Measurements from ENCODE around the gene PARP11.
"Not testable (repeated sequence)": the region's sequence is repeated elsewhere in the genome, so short reads cannot be mapped to it uniquely, and the experiment has no call there.

The PARP11 gene

DNA sequence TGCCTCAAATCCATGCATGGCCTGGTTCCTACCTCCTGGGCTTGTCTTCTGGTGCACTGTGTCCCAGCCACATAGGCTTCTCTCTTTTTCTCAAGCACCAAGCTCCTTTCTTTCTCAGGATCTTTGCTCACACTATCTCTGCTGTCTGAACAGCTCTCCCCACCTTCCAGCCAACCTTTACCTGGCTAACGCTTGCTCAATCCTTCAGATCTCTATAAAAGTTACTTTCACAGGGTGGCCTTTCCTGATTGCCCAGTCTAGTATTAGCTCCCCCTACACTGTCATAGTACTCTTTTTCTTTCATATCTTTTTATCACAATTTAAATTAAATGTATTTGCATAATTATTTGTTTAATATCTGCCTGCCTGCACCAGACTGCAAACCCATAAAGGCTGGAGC is 3.8 kb downstream of the PARP11 start:
- TF ChIP-seq, protein P1, sequence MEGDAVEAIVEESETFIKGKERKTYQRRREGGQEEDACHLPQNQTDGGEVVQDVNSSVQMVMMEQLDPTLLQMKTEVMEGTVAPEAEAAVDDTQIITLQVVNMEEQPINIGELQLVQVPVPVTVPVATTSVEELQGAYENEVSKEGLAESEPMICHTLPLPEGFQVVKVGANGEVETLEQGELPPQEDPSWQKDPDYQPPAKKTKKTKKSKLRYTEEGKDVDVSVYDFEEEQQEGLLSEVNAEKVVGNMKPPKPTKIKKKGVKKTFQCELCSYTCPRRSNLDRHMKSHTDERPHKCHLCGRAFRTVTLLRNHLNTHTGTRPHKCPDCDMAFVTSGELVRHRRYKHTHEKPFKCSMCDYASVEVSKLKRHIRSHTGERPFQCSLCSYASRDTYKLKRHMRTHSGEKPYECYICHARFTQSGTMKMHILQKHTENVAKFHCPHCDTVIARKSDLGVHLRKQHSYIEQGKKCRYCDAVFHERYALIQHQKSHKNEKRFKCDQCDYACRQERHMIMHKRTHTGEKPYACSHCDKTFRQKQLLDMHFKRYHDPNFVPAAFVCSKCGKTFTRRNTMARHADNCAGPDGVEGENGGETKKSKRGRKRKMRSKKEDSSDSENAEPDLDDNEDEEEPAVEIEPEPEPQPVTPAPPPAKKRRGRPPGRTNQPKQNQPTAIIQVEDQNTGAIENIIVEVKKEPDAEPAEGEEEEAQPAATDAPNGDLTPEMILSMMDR (IDR thresholded peaks at IDR 0.05; ENCODE audit: low read depth, low read length): no peak
- no peak overlapping the region for H3K4me3 ChIP-seq (ENCODE audit: low read depth, low read length)

DNA sequence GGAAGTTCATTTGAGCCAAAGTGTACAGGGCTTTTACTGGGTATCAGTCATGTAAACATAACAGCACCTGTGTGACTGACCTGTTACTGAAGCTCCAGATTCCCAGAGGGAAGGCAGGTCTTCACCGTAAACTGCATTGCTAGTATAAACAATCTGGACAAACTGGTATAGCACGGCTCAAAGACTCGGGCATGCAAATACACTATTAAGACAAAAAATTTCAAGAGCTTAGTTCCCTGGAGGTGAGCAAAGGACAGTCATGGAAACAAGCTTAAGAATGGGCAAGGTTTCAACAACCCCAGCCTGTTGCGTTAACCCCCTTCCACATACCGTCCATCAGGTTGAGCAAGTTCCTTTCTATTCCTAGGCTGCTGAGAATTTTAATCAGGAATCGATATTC is 9.4 kb downstream of the PARP11 start:
- H3K4me3 ChIP-seq (ENCODE audit: low read depth, low read length): no peak overlapping the region
- TF ChIP-seq, protein P1 (IDR thresholded peaks at IDR 0.05; ENCODE audit: low read depth, low read length): no peak

DNA sequence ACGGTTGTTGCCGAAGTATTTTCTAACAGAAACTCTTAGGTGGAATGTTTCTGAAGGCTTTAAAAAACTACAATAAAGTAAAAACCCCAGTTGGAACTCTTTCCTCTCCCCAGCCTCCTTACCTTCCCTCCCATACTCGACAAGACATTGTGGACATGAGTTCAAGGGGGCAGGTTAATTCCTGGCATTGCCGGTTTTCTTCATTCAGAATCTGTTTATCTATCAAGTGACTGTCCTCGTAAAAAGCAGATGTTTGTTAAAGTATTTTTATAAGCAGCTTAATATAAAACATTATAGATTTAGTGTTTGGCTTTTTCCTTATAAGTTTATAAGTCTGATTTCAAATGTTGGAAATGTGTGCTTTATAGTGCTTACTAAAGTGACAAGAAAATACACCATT is 30.7 kb downstream of the PARP11 start:
- H3K4me3 ChIP-seq (ENCODE audit: low read depth, low read length): no peak overlapping the region
- TF ChIP-seq, protein P1 (IDR thresholded peaks at IDR 0.05; ENCODE audit: low read depth, low read length): no peak

DNA sequence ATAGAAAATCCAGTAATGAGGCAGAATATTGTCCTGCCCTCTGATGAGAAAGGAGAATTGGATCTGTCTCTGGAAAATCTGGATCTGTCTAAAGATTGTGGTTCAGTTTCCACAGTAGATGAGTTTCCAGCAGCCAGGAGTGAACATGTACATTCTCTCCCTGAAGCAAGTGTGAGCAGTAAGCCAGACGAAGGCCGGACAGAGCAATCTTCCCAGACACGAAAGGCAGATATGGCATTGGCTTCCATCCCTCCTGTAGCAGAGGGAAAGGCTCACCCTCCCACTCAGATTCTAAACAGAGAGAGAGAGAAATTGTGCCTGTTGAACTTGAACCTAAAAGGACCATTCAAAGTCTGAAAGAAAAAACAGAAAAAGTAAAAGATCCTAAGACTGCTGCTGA is 31.4 kb downstream of the PARP11 start:
- no peak overlapping the region for H3K4me3 ChIP-seq (ENCODE audit: low read depth, low read length)
- TF ChIP-seq, protein P1 (IDR thresholded peaks at IDR 0.05; ENCODE audit: low read depth, low read length): no peak

DNA sequence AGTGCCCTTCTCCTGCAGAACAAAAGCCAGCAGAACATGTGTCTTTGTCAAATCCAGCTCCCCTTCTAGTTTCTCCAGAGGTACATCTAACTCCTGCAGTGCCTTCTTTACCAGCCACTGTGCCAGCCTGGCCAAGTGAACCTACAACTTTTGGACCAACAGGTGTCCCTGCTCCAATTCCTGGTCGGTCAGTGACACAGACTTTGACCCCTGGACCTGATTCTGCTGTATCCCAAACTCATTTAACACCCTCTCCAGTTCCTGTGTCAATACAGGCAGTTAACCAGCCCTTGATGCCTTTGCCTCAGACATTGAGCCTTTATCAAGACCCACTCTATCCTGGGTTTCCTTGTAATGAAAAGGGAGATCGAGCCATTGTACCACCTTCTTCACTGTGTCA is 32.4 kb downstream of the PARP11 start:
- not testable (repeated sequence) for H3K4me3 ChIP-seq (ENCODE audit: low read depth, low read length)

DNA sequence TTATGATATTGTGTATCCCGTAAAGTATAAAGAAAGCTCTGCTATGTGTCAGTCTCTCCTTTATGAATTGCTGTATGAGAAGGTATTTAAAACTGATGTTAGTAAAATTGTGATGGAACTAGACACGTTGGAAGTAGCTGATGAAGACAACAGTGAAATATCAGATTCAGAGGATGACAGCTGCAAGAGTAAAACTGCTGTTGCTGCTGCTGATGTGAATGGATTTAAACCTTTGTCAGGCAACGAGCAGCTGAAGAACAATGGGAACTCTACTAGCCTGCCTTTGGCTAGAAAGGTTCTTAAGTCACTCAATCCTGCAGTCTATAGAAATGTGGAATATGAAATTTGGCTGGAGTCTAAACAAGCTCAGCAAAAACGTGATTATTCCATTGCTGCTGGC is 33.5 kb downstream of the PARP11 start:
- not testable (repeated sequence) for H3K4me3 ChIP-seq (ENCODE audit: low read depth, low read length)

DNA sequence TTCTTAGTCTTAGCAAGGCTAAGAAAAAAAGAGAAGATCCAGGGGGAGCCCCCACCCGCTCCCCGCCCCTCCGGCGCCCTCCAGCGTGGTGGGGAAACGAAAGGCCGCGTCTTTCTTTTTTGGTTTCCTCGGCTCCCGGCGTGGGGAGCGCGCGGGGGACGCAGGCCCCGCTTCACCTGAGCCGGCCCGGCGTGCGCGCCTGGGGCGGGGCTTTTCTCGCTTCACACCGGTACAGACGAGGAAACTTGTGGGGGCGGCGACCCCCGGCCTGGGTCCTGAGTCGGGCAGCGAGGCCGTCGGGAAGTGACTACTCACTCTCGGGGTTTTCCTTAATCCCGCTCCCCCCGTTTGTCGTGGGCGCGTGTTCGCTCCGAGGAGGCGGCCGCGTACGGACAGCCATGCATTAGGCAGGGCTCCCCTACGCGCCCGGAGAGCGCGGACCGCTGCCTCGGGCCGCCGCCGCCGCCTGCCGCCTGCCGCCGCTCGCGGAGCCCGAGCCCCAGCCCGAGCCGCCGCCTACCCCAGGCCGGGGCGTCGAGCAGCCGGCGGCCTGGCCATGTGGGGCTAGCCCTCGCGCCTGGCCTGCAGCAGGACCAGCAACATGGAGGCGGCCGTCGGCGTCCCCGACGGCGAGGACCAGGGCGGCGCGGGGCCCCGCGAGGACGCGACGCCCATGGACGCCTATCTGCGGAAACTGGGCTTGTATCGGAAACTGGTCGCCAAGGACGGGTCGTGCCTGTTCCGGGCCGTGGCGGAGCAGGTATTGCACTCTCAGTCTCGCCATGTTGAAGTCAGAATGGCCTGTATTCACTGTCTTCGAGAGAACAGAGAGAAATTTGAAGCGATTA is 34.3 kb downstream of the PARP11 start:
- H3K4me3 ChIP-seq (ENCODE audit: low read depth, low read length): not testable (repeated sequence)

DNA sequence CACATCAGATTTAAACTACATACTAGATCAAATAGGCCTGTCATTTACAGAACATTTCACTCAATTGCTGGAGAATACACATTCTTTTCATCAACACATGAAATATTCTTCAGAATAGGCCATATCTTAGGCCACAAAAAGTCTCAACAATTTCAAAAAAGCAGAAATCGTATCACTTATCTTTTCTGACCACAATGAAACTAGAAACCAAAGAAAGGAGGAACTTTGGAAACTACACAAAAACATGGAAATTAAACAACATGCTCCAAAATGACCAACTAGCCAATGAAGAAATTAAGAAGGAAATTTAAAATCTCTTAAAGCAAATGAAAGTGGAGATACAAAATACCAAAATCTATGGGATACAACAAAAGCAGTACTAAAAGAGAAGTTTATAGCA is 35.1 kb downstream of the PARP11 start:
- no peak overlapping the region for H3K4me3 ChIP-seq (ENCODE audit: low read depth, low read length)
- TF ChIP-seq, protein P1 (IDR thresholded peaks at IDR 0.05; ENCODE audit: low read depth, low read length): no peak

DNA sequence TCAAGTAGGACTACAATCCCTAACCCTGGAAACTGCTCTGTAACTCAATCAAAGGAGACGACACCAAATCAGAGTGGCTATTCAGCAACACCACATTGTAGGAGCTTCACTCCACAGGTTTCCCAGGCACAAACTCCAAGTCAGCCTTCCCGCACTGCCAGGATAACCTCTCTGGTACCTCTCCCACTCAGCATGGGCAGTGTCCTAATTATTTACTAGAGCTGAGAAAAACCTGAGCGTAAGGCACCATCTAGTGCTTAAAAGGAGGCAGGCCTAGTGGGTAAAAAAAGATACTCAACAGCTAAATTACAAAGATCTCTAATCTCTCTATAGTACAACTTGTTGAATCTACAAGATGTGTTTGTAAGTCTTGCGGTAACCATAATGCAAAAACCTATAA is 36.1 kb downstream of the PARP11 start:
- TF ChIP-seq, protein P1 (IDR thresholded peaks at IDR 0.05; ENCODE audit: low read depth, low read length): no peak
- no peak overlapping the region for H3K4me3 ChIP-seq (ENCODE audit: low read depth, low read length)

Data from WI38 (cell line).